Stomach (tissue), 4 donors: ENCODE results near the gene ATP2B3.

ENCODE experiments used
- CTCF ChIP-seq, 7 experiments: fragments of 450-650 bp in 4 of 7; fragments of 200-600 bp in 3 of 7; sonication (generic) in 3 of 7; IDR thresholded peaks; one replicate each; pipeline ENCODE4 v1.5.1; 2016 to 2019; ENCODE audit warnings: antibody characterized with exemption in 7 of 7, control low read depth in 2 of 7, mild to moderate bottlenecking in 1 of 7
- POLR2AphosphoS5 ChIP-seq, 3 donors: sonication (generic); formaldehyde crosslinking; IDR thresholded peaks; one replicate each; pipeline ENCODE4 v1.6.1; 2016; ENCODE audit warnings: antibody characterized with exemption in 3 of 3

GRCh38 chrX:153627675-153628111 is 110.3 kb downstream of the ATP2B3 start:
- no peak for TF ChIP-seq POLR2AphosphoS5 (IDR thresholded peaks at IDR 0.05)
- no peak for TF ChIP-seq CTCF (IDR thresholded peaks at IDR 0.05)
